Body of pancreas (tissue), 4 donors: ENCODE data around the gene ELANE.

Experiments used
- POLR2A ChIP-seq, 3 donors: fragments of 450-650 bp; IDR thresholded peaks; one replicate each; pipeline ENCODE4 v1.6.1; 2016; ENCODE audit warnings: antibody characterized with exemption in 3 of 3, mild to moderate bottlenecking in 2 of 3
- TF ChIP-seq, protein P1 (sequence below), 7 experiments: fragments of 450-650 bp in 4 of 7; fragments of 200-600 bp in 3 of 7; sonication (generic) in 3 of 7; IDR thresholded peaks; one replicate each; pipeline ENCODE4 v1.5.1; 2016 to 2019; ENCODE audit warnings: antibody characterized with exemption in 7 of 7

- TF ChIP-seq, protein P1, sequence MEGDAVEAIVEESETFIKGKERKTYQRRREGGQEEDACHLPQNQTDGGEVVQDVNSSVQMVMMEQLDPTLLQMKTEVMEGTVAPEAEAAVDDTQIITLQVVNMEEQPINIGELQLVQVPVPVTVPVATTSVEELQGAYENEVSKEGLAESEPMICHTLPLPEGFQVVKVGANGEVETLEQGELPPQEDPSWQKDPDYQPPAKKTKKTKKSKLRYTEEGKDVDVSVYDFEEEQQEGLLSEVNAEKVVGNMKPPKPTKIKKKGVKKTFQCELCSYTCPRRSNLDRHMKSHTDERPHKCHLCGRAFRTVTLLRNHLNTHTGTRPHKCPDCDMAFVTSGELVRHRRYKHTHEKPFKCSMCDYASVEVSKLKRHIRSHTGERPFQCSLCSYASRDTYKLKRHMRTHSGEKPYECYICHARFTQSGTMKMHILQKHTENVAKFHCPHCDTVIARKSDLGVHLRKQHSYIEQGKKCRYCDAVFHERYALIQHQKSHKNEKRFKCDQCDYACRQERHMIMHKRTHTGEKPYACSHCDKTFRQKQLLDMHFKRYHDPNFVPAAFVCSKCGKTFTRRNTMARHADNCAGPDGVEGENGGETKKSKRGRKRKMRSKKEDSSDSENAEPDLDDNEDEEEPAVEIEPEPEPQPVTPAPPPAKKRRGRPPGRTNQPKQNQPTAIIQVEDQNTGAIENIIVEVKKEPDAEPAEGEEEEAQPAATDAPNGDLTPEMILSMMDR (IDR thresholded peaks at IDR 0.05): no peak
- TF ChIP-seq POLR2A (IDR thresholded peaks at IDR 0.05): no peak
Observed at GRCh38 chr19:853014-853585, 997 bp downstream of the ELANE start.
